HL-60 (cell line): ENCODE data around the gene SLC17A3.

Experiments used
- POLR2AphosphoS5 ChIP-seq: IDR thresholded peaks from 2 replicates; pipeline ENCODE4 v1.6.1; 2012; ENCODE audit warnings: low read depth
- TF ChIP-seq, protein P1 (sequence below): IDR thresholded peaks from one replicate; pipeline ENCODE4 v1.5.1; 2011; ENCODE audit warnings: low read length, control low read depth, inconsistent platforms; ENCODE audit not compliant: insufficient read depth
- TF ChIP-seq, protein P2 (sequence below): IDR thresholded peaks from 2 replicates; pipeline ENCODE4 v1.6.1; 2012; ENCODE audit warnings: low read depth; ENCODE audit not compliant: insufficient replicate concordance

DNA sequence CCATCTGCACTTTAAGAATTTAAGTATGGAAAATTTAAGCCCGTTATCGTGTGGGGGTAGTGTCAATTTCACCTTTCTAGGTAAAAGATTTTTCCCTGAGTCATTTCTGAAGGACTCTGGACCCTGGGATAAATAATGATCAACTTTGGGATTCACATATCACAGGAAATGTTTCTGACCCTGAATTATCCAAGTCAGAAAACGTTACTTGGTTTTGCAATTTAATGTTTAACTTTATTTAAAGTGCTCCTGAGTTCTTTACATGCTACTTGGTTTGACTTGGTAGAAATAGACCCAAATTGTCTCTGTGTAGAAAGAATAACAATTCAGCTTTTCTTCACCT, 1.5 kb upstream of the SLC17A3 start:
- TF ChIP-seq, protein P1, sequence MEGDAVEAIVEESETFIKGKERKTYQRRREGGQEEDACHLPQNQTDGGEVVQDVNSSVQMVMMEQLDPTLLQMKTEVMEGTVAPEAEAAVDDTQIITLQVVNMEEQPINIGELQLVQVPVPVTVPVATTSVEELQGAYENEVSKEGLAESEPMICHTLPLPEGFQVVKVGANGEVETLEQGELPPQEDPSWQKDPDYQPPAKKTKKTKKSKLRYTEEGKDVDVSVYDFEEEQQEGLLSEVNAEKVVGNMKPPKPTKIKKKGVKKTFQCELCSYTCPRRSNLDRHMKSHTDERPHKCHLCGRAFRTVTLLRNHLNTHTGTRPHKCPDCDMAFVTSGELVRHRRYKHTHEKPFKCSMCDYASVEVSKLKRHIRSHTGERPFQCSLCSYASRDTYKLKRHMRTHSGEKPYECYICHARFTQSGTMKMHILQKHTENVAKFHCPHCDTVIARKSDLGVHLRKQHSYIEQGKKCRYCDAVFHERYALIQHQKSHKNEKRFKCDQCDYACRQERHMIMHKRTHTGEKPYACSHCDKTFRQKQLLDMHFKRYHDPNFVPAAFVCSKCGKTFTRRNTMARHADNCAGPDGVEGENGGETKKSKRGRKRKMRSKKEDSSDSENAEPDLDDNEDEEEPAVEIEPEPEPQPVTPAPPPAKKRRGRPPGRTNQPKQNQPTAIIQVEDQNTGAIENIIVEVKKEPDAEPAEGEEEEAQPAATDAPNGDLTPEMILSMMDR = no peak
- TF ChIP-seq, protein P2, sequence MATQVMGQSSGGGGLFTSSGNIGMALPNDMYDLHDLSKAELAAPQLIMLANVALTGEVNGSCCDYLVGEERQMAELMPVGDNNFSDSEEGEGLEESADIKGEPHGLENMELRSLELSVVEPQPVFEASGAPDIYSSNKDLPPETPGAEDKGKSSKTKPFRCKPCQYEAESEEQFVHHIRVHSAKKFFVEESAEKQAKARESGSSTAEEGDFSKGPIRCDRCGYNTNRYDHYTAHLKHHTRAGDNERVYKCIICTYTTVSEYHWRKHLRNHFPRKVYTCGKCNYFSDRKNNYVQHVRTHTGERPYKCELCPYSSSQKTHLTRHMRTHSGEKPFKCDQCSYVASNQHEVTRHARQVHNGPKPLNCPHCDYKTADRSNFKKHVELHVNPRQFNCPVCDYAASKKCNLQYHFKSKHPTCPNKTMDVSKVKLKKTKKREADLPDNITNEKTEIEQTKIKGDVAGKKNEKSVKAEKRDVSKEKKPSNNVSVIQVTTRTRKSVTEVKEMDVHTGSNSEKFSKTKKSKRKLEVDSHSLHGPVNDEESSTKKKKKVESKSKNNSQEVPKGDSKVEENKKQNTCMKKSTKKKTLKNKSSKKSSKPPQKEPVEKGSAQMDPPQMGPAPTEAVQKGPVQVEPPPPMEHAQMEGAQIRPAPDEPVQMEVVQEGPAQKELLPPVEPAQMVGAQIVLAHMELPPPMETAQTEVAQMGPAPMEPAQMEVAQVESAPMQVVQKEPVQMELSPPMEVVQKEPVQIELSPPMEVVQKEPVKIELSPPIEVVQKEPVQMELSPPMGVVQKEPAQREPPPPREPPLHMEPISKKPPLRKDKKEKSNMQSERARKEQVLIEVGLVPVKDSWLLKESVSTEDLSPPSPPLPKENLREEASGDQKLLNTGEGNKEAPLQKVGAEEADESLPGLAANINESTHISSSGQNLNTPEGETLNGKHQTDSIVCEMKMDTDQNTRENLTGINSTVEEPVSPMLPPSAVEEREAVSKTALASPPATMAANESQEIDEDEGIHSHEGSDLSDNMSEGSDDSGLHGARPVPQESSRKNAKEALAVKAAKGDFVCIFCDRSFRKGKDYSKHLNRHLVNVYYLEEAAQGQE = no peak
- TF ChIP-seq POLR2AphosphoS5 = no peak
